GM10248 (cell line): ENCODE data around the gene AKAP13.

Experiments used
- CTCF ChIA-PET: fragments of 300-600 bp; sonication (Branson Sonifier 250); formaldehyde crosslinking; extraction: SDS; loops from one replicate; lab custom pipeline; 2021; ENCODE audit warnings: antibody characterized with exemption; lab: Yijun Ruan, JAX
- POLR2A ChIA-PET: fragments of 350-650 bp; sonication (Branson Sonifier 250); formaldehyde crosslinking; extraction: SDS; loops from one replicate; lab custom pipeline; 2020; ENCODE audit warnings: antibody characterized with exemption; lab: Yijun Ruan, JAX
- DNase-seq: peaks from one replicate; pipeline ENCODE4 v3.0.0; 2012; ENCODE audit errors: extremely low spot score
- TF ChIP-seq, protein P1 (sequence below): IDR thresholded peaks from 2 replicates; pipeline ENCODE4 v1.5.1; 2012; ENCODE audit warnings: mild to moderate bottlenecking, low read depth; ENCODE audit errors: extremely low read depth, missing control alignments, control extremely low read depth

AKAP13 gene

DNA sequence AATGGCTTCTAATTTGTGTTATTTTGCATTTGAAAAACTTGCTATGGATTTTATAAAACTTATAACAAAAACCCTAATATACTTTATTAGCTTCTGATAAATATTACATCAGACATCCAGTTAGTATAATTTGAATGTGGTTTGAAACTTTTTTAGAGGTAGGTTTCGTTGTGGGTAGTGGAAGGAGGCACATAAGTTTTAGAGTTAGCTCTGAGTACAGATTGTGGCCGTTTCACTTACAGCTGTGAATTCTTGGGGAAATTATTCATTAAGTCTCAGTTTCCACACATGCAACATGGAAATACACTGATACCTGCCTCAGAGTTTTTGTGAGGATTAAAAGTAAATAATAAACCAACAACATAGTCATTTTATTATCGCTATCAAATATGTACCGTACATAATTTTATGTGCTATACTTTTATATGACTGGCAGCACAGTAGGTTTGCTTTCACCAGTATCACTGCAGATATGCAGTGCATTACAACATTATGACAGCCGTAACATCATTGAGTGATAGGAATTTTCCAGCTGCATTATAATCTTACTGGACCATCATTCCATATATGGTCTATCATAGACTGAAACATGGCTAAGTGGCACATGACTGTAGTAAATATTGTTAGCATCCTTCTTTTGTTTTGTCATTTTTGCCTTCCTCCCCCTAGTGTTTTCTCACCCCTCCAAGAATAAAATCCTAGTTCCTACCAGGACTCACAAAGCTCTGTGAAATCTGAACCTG, 175.6 kb downstream of the AKAP13 start:
- ChIA-PET CTCF (interaction anchor here (0.9 to 2.9 kb wide), 12 partner anchors 10 to 359 kb away, joined by 3 to 10 read pairs (median 3); no protein-coding TSS in a partner anchor), POLR2A (no interaction called here)
- no peak for DNase-seq
- TF ChIP-seq, protein P1, sequence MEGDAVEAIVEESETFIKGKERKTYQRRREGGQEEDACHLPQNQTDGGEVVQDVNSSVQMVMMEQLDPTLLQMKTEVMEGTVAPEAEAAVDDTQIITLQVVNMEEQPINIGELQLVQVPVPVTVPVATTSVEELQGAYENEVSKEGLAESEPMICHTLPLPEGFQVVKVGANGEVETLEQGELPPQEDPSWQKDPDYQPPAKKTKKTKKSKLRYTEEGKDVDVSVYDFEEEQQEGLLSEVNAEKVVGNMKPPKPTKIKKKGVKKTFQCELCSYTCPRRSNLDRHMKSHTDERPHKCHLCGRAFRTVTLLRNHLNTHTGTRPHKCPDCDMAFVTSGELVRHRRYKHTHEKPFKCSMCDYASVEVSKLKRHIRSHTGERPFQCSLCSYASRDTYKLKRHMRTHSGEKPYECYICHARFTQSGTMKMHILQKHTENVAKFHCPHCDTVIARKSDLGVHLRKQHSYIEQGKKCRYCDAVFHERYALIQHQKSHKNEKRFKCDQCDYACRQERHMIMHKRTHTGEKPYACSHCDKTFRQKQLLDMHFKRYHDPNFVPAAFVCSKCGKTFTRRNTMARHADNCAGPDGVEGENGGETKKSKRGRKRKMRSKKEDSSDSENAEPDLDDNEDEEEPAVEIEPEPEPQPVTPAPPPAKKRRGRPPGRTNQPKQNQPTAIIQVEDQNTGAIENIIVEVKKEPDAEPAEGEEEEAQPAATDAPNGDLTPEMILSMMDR = no peak

DNA sequence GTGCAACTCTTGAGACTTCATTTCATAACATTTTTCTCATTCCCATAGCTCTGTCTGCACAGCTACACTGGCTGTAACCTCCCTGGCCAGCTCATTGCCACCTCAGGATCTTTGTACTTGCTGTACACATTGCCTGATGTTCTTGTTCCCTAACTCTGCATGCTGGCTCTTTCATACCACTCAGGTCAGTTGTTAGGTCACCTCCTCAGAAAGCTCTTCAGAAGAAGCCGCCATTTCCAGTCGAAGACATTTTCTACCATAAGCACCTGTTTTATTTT, 176.2 kb downstream of the AKAP13 start:
- TF ChIP-seq, protein P1 = no peak
- POLR2A ChIA-PET = no interaction called here

GRCh38 chr15:85557385-85557784, 177.0 kb downstream of the AKAP13 start:
- ChIA-PET POLR2A (no interaction called here), CTCF (interaction anchor here (0.9 to 2.8 kb wide), 7 partner anchors 14 to 69 kb away, joined by 3 to 8 read pairs (median 3); no protein-coding TSS in a partner anchor)

More for the DNA sequence above, 176.2 kb downstream of the AKAP13 start:
- no peak for DNase-seq
- CTCF ChIA-PET = interaction anchor here (0.9 to 2.9 kb wide), 8 partner anchors 11 to 71 kb away, joined by 3 to 10 read pairs (median 4); no protein-coding TSS in a partner anchor

GRCh38 chr15:85558848-85559247, 178.4 kb downstream of the AKAP13 start:
- TF ChIP-seq, protein P1 = no peak
- ChIA-PET CTCF (interaction anchor here (1.0 to 1.9 kb wide), 4 partner anchors 9 to 60 kb away, joined by 3 to 5 read pairs (median 3); no protein-coding TSS in a partner anchor), POLR2A (no interaction called here)
- DNase-seq = no peak

More at GRCh38 chr15:85557385-85557784, 177.0 kb downstream of the AKAP13 start:
- DNase-seq = no peak
- TF ChIP-seq, protein P1 = no peak

GRCh38 chr15:85559530-85559929, 179.1 kb downstream of the AKAP13 start:
- TF ChIP-seq, protein P1 = no peak
- ChIA-PET POLR2A (no interaction called here), CTCF (interaction anchor here (1.0 to 1.9 kb wide), 4 partner anchors 9 to 61 kb away, joined by 3 to 5 read pairs (median 3); no protein-coding TSS in a partner anchor)
- DNase-seq = no peak

DNA sequence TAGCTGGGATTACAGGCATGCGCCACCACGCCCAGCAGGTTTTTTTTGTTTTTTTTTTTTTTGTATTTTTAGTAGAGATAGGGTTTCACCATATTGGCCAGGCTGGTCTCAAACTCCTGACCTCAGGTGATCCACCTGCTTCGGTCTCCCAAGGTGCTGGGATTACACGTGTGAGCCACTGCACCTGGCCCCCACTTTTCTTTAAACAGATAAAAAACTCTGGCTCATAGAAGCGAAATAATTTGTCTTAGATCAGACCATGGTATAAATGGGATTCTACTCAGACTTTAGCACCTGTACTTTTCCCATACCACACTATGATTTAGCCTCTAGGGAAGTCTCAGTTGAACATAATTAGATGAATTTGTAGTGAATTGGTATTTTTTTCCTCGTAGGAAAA, 182.4 kb downstream of the AKAP13 start:
- TF ChIP-seq, protein P1 = no peak
- ChIA-PET CTCF (no interaction called here), POLR2A (no interaction called here)
- DNase-seq = no peak
